ENCODE measurements around the gene OLFM3.

Gene OLFM3

DNA sequence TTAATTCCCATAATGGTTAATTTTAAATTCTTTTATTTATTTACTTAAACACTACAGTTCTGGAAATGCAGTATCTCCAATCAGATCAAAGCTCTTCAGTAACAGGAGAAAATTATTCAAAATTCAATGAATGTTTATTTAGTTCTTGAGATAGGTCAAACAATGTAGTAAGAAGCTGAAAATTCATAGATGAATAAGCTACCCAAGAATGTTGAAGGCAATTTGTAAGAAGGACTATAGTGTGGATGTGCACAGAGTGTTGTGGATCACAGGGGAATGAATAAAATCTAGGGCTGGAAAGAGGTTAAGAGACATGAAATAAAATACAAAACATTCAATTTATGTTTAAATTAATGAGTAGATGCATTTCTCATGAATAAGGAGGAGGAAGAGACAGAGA, 72.0 kb downstream of the OLFM3 start:
- Histone ChIP-seq H3K79me2 (ENCODE audit: insufficient read depth, low read length) (no peaks in the 10 kb centered on the region), H3K9me2 (replicated peaks; ENCODE audit: insufficient read depth, low read length) (no peaks in the 10 kb centered on the region; the same call in 1 of the 2 replicates), H3K4me2 (ENCODE audit: low read depth, low read length, poor library complexity, severe bottlenecking) (no peak overlapping the region), H3K27me3 (ENCODE audit: low read length) (no peaks in the 10 kb centered on the region), H3K9ac (ENCODE audit: low read length) (no peak overlapping the region), H2AFZ (ENCODE audit: low read depth, low read length, severe bottlenecking) (no peak overlapping the region), H3K27ac (ENCODE audit: low read depth, low read length) (no peak overlapping the region), H4K20me1 (ENCODE audit: low read depth, low read length) (no peaks in the 10 kb centered on the region), H3K4me3 (ENCODE audit: insufficient read depth, low read length, poor library complexity, severe bottlenecking) (no peak overlapping the region), H3F3A (ENCODE audit: insufficient read depth) (no peaks in the 10 kb centered on the region), H3K36me3 (ENCODE audit: low read length) (no peaks in the 10 kb centered on the region), H3K9me3 (ENCODE audit: insufficient read depth, low read length) (no peaks in the 10 kb centered on the region)
- no peak for TF ChIP-seq EZH2phosphoT487 (conservative IDR thresholded peaks at IDR 0.05; ENCODE audit: low read length)
- TF ChIP-seq, protein P1, sequence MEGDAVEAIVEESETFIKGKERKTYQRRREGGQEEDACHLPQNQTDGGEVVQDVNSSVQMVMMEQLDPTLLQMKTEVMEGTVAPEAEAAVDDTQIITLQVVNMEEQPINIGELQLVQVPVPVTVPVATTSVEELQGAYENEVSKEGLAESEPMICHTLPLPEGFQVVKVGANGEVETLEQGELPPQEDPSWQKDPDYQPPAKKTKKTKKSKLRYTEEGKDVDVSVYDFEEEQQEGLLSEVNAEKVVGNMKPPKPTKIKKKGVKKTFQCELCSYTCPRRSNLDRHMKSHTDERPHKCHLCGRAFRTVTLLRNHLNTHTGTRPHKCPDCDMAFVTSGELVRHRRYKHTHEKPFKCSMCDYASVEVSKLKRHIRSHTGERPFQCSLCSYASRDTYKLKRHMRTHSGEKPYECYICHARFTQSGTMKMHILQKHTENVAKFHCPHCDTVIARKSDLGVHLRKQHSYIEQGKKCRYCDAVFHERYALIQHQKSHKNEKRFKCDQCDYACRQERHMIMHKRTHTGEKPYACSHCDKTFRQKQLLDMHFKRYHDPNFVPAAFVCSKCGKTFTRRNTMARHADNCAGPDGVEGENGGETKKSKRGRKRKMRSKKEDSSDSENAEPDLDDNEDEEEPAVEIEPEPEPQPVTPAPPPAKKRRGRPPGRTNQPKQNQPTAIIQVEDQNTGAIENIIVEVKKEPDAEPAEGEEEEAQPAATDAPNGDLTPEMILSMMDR (IDR thresholded peaks at IDR 0.05; ENCODE audit: insufficient read depth, low read length, poor library complexity, severe bottlenecking): no peak

DNA sequence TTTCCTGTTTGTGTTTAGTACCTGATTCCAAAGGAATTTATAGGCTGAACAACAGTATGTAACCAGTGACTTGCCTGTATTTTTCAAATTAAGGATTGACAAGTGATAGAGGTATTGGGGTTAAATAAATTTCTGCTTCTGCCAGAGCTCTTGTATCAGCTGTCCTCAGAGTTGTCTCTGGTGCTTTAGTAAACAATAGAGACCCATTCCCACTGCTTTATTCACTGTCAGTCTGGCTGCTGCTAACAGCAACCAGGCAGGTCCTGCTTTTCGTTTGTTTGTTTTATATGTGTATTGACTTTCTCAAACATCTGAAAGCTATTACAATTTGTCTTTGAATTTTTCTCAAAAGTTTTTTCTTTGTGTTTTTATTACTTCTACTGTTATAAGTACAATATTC, 76.1 kb downstream of the OLFM3 start:
- Histone ChIP-seq H3K27me3 (ENCODE audit: low read length) (no peaks in the 10 kb centered on the region), H3F3A (ENCODE audit: insufficient read depth) (no peaks in the 10 kb centered on the region), H3K4me3 (ENCODE audit: insufficient read depth, low read length, poor library complexity, severe bottlenecking) (no peak overlapping the region), H3K79me2 (ENCODE audit: insufficient read depth, low read length) (no peaks in the 10 kb centered on the region), H2AFZ (ENCODE audit: low read depth, low read length, severe bottlenecking) (no peak overlapping the region), H3K36me3 (ENCODE audit: low read length) (no peaks in the 10 kb centered on the region), H3K9ac (ENCODE audit: low read length) (no peak overlapping the region), H3K9me3 (ENCODE audit: insufficient read depth, low read length) (no peaks in the 10 kb centered on the region), H3K27ac (ENCODE audit: low read depth, low read length) (no peak overlapping the region), H3K9me2 (replicated peaks; ENCODE audit: insufficient read depth, low read length) (no peaks in the 10 kb centered on the region), H4K20me1 (ENCODE audit: low read depth, low read length) (no peaks in the 10 kb centered on the region), H3K4me2 (ENCODE audit: low read depth, low read length, poor library complexity, severe bottlenecking) (no peak overlapping the region)
- TF ChIP-seq EZH2phosphoT487 (conservative IDR thresholded peaks at IDR 0.05; ENCODE audit: low read length): no peak
- TF ChIP-seq, protein P1 (IDR thresholded peaks at IDR 0.05; ENCODE audit: insufficient read depth, low read length, poor library complexity, severe bottlenecking): no peak

DNA sequence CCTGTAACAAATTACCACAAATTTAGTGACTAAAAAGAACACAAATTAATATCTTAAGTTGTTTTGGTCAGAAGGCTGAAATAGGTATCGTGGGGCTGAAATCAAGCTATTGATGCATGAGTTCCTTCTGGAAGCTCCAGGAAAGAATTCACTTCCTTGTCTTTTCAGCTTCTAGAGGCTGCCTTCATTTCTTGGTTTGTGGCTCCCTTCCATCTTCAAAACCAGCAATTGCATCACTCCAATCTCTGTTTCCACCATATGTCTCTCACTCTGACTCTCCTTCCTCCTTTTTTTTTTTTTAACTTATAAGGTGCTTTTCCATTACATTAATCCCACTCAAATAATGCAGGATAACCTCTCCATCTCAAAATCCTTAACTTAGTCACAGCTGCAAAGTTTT, 78.4 kb downstream of the OLFM3 start:
- H3F3A ChIP-seq (ENCODE audit: insufficient read depth): no peaks in the 10 kb centered on the region
- no peaks in the 10 kb centered on the region for H3K27me3 ChIP-seq (ENCODE audit: low read length)
- no peak overlapping the region for H3K9ac ChIP-seq (ENCODE audit: low read length)
- H3K79me2 ChIP-seq (ENCODE audit: insufficient read depth, low read length): no peaks in the 10 kb centered on the region
- H3K9me2 ChIP-seq (replicated peaks; ENCODE audit: insufficient read depth, low read length): no peaks in the 10 kb centered on the region
- no peak overlapping the region for H3K4me2 ChIP-seq (ENCODE audit: low read depth, low read length, poor library complexity, severe bottlenecking)
- H3K27ac ChIP-seq (ENCODE audit: low read depth, low read length): no peak overlapping the region
- no peaks in the 10 kb centered on the region for H3K36me3 ChIP-seq (ENCODE audit: low read length)
- no peak overlapping the region for H2AFZ ChIP-seq (ENCODE audit: low read depth, low read length, severe bottlenecking)
- TF ChIP-seq, protein P1 (IDR thresholded peaks at IDR 0.05; ENCODE audit: insufficient read depth, low read length, poor library complexity, severe bottlenecking): no peak
- no peak for TF ChIP-seq EZH2phosphoT487 (conservative IDR thresholded peaks at IDR 0.05; ENCODE audit: low read length)
- no peaks in the 10 kb centered on the region for H3K9me3 ChIP-seq (ENCODE audit: insufficient read depth, low read length)
- no peak overlapping the region for H3K4me3 ChIP-seq (ENCODE audit: insufficient read depth, low read length, poor library complexity, severe bottlenecking)
- H4K20me1 ChIP-seq (ENCODE audit: low read depth, low read length): no peaks in the 10 kb centered on the region

Measured in SU-DHL-6 (cell line).